HG03175 (cell line): ENCODE measurements around the gene MAP7D2.

Experiments used
- ATAC-seq: cut with Tn5 transposase; IDR thresholded peaks from one replicate; pipeline ENCODE4 v1.9.1; 2021; ENCODE audit warnings: mild to moderate bottlenecking, moderate library complexity; ENCODE audit not compliant: unreplicated experiment

MAP7D2 gene

DNA sequence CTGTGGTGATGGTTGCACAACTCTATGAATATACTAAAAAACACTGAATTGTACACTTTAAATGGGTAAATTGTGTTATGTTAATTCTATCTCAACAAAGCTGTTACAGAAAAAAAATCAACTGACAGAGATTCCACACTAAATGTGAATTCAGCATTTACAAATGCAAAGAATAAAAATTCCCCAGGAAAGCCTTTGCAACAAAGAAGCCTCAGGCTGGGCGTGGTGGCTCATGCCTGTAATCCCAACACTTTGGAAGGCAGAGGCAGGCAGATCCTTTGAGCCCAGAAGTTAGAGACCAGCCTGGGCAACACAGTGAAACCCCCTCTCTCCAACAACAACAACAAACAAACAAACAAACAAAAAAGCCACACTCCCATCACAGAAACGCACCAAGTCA is 134.8 kb downstream of the MAP7D2 start:
- no peak for ATAC-seq

DNA sequence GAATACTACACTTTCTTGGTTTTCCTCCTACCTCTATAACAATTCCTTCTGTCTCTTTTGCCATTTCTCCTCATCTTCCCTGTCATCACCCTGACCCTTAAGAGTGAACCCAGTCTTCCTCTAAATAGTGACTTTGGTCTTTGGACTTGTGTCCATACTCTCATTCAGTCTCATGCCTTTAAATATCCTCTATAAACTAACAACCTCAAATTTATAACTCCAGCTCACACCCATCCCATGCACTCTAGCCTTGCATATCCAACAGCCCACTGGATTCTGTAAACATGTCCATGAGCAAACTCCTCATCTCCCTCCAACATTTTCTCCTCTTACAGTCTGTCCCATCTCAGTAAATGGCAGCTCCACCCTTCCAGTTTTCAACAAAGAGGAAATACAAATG is 140.9 kb downstream of the MAP7D2 start:
- no peak for ATAC-seq

DNA sequence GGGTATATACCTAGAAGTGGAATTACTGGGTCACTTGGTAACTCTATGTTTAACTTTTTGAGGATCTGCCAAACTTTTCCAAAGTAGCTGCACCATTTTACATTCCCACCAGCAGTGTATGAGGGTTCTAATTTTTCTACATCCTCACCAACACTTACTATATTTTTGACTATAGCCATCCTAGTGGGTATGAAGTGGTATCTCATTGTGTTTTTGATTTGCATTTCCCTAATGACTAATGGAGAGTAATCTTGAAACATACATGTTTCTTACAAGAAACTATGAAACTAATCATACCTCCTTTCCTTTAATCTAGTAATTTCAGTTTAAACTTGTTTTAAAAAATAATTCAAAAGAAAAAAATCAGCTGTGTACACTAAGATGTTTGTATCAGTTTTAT is 143.7 kb downstream of the MAP7D2 start:
- no peak for ATAC-seq

DNA sequence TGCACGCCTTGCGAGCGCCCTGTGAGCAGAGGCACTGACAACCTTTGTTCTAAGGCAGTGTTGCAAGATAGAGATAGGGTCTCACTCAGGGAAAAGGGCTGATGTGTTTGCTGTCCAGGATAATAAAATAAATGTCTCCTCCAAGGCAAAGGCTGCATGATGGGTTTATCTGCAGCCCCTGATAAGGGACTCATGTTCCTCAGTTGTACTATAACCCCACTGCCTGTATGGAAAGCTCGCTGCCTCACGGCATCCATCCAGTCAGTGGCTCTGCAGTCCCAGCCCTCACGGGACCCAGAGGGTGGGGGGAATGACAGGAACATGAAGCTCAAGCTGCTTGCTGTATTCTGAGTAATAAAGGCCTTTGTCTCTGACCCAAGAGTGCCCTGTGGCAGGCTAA is 148.4 kb downstream of the MAP7D2 start:
- no peak for ATAC-seq

DNA sequence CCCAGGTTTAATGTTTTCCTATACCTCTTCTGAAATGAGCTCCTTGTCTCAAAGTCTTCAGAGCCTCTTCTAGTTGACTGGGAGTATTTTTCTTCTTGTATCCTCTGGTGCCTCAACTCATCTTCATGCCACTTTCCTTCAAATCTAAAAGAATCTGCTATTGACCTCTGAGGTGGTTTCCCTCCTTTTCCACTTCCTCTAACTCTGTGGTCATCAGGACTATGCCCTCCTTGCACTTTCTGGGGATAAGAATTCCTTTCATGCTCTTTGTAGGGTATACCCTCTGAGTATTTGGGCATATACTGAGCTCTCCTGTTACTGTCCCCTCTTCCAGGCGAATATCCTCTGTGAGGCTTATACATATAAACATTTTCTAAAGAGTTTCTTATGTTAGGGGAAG is 150.7 kb downstream of the MAP7D2 start:
- ATAC-seq: no peak

DNA sequence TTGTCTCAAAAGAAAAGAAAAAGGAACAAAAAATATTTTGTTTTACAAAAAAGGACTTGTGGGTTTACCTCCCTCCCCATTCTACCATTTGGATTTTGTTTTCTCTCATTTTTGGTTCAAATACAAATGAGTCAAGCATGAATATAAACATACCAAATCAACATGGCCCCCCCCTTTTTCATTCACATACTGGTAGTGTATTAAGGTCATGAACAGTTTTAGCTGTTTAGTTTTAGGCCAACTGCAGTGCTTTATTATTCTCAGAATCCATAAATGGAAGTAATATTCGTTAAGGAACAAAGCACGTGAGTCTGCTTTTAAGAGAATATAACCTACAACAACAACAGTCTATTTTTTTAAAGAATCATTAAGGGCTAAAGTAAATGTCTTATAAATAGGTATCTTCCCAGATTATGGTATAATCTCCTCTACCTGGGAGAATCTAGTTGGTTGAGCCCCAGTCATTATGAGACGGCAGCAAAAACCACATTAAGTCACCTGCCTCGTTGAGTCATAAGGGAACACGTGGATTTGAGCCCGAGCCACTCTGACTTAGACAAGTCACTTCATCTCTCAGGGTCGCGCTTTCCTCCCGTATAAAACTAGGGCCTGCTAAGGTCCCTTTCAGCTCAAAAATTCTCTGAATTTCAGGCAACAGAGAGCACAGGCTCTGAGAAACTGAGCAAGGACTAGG is 152.5 kb downstream of the MAP7D2 start:
- no peak for ATAC-seq

DNA sequence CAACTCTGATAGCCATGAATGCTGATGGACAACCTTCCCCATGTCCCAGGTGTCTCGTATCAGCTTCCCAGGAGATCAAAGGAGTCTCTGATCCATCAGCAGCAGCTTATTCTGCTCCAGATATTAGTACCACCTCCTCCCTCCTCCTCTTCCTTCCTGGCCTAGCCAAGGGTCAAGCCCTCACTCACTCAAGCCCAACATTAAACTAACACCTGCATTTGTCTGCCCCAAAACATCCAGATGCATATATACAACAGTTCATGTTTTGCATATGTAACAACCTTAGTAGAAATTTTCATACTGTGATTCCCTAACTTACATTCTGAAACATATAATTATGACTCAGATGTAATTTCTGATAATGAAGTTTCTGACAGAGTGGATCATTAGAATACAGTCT is 155.8 kb downstream of the MAP7D2 start:
- no peak for ATAC-seq

DNA sequence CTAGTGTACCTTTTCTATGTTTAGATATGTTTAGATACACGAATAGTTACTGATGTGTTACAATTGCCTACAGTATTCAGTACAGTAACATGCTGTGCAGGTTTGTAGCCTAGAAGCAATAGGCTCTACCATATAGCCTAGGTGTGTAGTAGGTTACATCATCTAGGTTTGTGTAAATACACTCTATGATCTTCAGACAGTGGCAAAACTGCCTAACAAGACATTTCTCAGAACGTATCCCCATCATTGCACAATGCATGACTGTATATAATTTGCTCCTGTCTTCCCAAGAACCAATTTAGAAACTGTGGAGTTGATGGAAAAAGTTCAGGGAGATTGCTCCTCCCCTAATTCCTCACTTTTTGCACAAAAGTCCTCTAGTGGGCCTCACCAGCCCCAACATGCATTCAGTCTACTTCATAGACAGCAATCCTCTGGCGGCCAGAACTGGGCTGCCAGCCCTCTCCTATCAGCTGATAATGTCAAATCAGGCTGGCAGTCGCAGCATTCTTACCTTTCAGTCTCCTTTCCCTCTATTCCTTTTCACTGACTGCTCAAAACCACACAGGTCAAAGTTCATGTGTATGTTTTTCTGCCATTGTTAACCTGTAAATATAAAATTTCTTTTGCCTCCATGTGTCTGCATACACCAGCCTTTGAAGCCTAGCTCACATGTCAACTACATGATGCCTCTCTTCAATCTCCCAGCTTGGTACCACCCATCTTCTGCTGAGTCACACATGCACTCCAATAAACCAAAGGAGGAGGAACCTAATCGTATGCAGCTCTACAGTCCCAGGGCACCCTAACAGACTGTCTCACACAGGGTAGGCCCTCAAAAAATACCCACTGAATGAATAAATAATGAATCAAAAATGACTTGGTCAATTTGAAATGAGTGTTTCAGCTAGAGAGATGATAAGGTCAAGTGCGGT is 157.9 kb downstream of the MAP7D2 start:
- ATAC-seq: no peak

DNA sequence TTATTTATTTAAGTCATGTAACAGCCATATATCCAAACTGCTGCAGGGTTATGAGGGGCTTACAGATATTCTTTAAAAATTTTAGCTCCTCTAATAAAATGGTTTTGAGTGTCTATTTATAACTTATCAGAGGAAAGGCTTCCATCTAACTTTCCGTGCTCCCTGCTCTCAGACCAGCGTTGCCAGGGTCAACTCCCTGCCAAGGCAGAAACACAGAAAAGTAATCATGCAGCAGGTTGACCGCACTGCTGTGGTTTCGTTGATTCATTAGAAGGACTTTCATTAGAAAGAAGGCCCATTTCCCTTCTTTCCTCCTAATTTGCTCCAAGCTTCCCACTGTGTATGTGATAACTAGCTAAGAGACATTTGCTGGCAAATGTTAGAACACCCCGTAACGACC is 159.8 kb downstream of the MAP7D2 start:
- ATAC-seq: no peak
